HepG2 (cell line): Measurements from ENCODE around the gene SGF29. TPM values are rescaled to one million over a fixed set of nuclear protein-coding genes. Genes with fewer than 3 reads are reported as not detected.
A peak's percentile ranks its signal among the peaks of the same experiment; 100 is the strongest.

Experiments
- ATAC-seq: fragments of 200-7000 bp; cut with Tn5 transposase; 3 replicates; pipeline ENCODE4 v1.9.1; 2020; ENCODE audit warnings: mild to moderate bottlenecking, moderate library complexity
- BruUV-seq: library from RNA; stranded (reverse); fragments of 400-500 nt; replicated peaks from 2 replicates; lab custom pipeline; 2021; lab: Mats Ljungman, UMichigan
- CTCF ChIA-PET: fragments of 300-600 bp; formaldehyde crosslinking; extraction: SDS; loops from one replicate; lab custom pipeline; 2021; ENCODE audit warnings: low total read pairs, inconsistent platforms, low intra/inter-chr PET ratio; lab: Yijun Ruan, JAX
- POLR2A ChIA-PET: fragments of 350-600 bp; sonication (Branson Sonifier 250); formaldehyde crosslinking; loops from one replicate; lab custom pipeline; 2020; ENCODE audit warnings: antibody characterized with exemption, inconsistent platforms; lab: Yijun Ruan, JAX
- DNase-seq: peaks from one replicate; pipeline ENCODE4 v3.0.0-alpha.2; 2015; ENCODE audit warnings: low spot score
- FAIRE-seq: peaks from 3 replicates; lab custom pipeline; 2011; peaks lifted over from hg19 to GRCh38; lab: Jason Lieb, UNC
- H2AFZ ChIP-seq: one replicate; pipeline ENCODE4 v1.6.1; 2011; ENCODE audit warnings: low read length, inconsistent platforms
- H3K27ac ChIP-seq: fragments of 300-600 bp; 3 replicates; pipeline ENCODE4 v1.8.0; 2011; ENCODE audit warnings: mixed run types, mild to moderate bottlenecking, mixed read lengths, low read length, inconsistent platforms; ENCODE audit not compliant: insufficient read depth; ENCODE audit errors: extremely low read length
- H3K27me3 ChIP-seq, 2 experiments: fragments of 200-600 bp in 1 of 2; 2 replicates in 1 of 2; 3 replicates in 1 of 2; pipeline versions ENCODE4 v1.6.0 to v1.8.0; 2011; ENCODE audit warnings: low read length in 2 of 2, mild to moderate bottlenecking in 2 of 2, moderate library complexity in 2 of 2, inconsistent platforms in 1 of 2; ENCODE audit not compliant: insufficient read depth in 2 of 2, control insufficient read depth in 1 of 2
- H3K36me3 ChIP-seq, 2 experiments: fragments of 200-600 bp in 1 of 2; replicated peaks in 1 of 2; 2 replicates in 1 of 2; 3 replicates in 1 of 2; pipeline versions ENCODE4 v1.5.1 to v1.8.0; 2011; ENCODE audit warnings: low read length in 2 of 2, inconsistent platforms in 1 of 2; ENCODE audit not compliant: insufficient read depth in 2 of 2, control insufficient read depth in 1 of 2
- H3K4me1 ChIP-seq: 2 replicates; pipeline ENCODE4 v1.5.1; 2012; ENCODE audit warnings: low read length, inconsistent platforms; ENCODE audit not compliant: insufficient read depth
- H3K4me2 ChIP-seq: 2 replicates; pipeline ENCODE4 v1.6.0; 2011; ENCODE audit warnings: low read depth, low read length, inconsistent platforms
- H3K4me3 ChIP-seq, 3 experiments: fragments of 200-600 bp in 1 of 3; sonication (generic), shearing (Covaris generic) in 1 of 3; replicated peaks in 1 of 3; 2 replicates each; pipeline ENCODE4 v1.5.1; 2011 to 2016; ENCODE audit warnings: low read length in 3 of 3, inconsistent platforms in 2 of 3, low read depth in 2 of 3, mild to moderate bottlenecking in 2 of 3, control low read depth in 1 of 3, mixed read lengths in 1 of 3; ENCODE audit not compliant: insufficient read depth in 1 of 3
- H3K79me2 ChIP-seq: one replicate; pipeline ENCODE4 v1.6.1; 2011; ENCODE audit warnings: low read length, inconsistent platforms; ENCODE audit not compliant: insufficient read depth
- H3K9ac ChIP-seq: 2 replicates; pipeline ENCODE4 v1.6.0; 2011; ENCODE audit warnings: mild to moderate bottlenecking, low read depth, low read length, inconsistent platforms; ENCODE audit not compliant: insufficient read depth
- H3K9me3 ChIP-seq: 2 replicates; pipeline ENCODE4 v1.5.1; 2012; ENCODE audit warnings: mild to moderate bottlenecking, low read length
- H4K20me1 ChIP-seq: 2 replicates; pipeline ENCODE4 v1.6.0; 2011; ENCODE audit warnings: inconsistent platforms, mild to moderate bottlenecking, low read length, moderate library complexity; ENCODE audit not compliant: insufficient read depth
- BRCA1 ChIP-seq: sonication (generic); formaldehyde crosslinking; IDR thresholded peaks from 2 replicates; pipeline ENCODE4 v1.4.0; 2020; ENCODE audit warnings: missing genetic modification reagents
- CCDC6 ChIP-seq: sonication (generic); formaldehyde crosslinking; IDR thresholded peaks from 2 replicates; pipeline ENCODE4 v1.8.1; 2022; ENCODE audit warnings: mild to moderate bottlenecking, missing genetic modification reagents, moderate library complexity
- EHMT2 ChIP-seq: fragments of 200-600 bp; sonication (generic); IDR thresholded peaks from 2 replicates; pipeline ENCODE4 v1.7.0; 2017; ENCODE audit warnings: antibody characterized with exemption, low read depth, low read length, borderline replicate concordance
- HOXA5 ChIP-seq: sonication (generic); formaldehyde crosslinking; IDR thresholded peaks from 2 replicates; pipeline ENCODE4 v1.4.0; 2020; ENCODE audit warnings: missing genetic modification reagents
- MTF1 ChIP-seq: sonication (generic); formaldehyde crosslinking; IDR thresholded peaks from 2 replicates; pipeline ENCODE4 v1.5.0; 2020; ENCODE audit warnings: missing genetic modification reagents
- ZNF256 ChIP-seq: sonication (generic); formaldehyde crosslinking; conservative IDR thresholded peaks from 2 replicates; pipeline ENCODE4 v1.4.0; 2020; ENCODE audit warnings: missing genetic modification reagents
- ZNF383 ChIP-seq: sonication (generic); formaldehyde crosslinking; IDR thresholded peaks from 2 replicates; pipeline ENCODE4 v1.4.0; 2020; ENCODE audit warnings: missing genetic modification reagents, mild to moderate bottlenecking, borderline replicate concordance
- ZNF543 ChIP-seq: sonication (generic); formaldehyde crosslinking; IDR thresholded peaks from 2 replicates; pipeline ENCODE4 v1.4.0; 2020; ENCODE audit warnings: mild to moderate bottlenecking, missing genetic modification reagents
- ZNF710 ChIP-seq: sonication (generic); formaldehyde crosslinking; IDR thresholded peaks from 2 replicates; pipeline ENCODE4 v1.5.0; 2020; ENCODE audit warnings: mild to moderate bottlenecking, missing genetic modification reagents, borderline replicate concordance
- ZNF766 ChIP-seq: sonication (generic); formaldehyde crosslinking; IDR thresholded peaks from 2 replicates; pipeline ENCODE4 v1.5.0; 2020; ENCODE audit warnings: missing genetic modification reagents, borderline replicate concordance
- WGBS: methylation state at CpG from one replicate; pipeline ENCODE4 v1.1.6; 2017; ENCODE audit warnings: low lambda C conversion rate; 5-methylcytosine and 5-hydroxymethylcytosine counted together
- in situ Hi-C: cut with HindIII; loops from 2 replicates; pipeline ENCODE4 v1.10.0; 2017; ENCODE audit warnings: low pct_unique_long_range_greater_than_20kb; ENCODE audit not compliant: extremely low pct_ligation_motif_present
- intact Hi-C: fragments of 100-400 bp; cut with micrococcal nuclease; formaldehyde crosslinking; loops from one replicate; pipeline ENCODE4 v1.10.0; 2022; ENCODE audit not compliant: unreplicated experiment
- polyA plus RNA-seq, 8 experiments: library from polyadenylated mRNA; depleted of rRNA in 3 of 8; stranded (reverse) in 7 of 8; unstranded in 1 of 8; fragments of >200 nt; fragmentation: Illumina TruSeq in 4 of 8; extraction: Trizol in 4 of 8; gene quantifications; 2 replicates each; pipeline versions ENCODE4 v1.2.1 to v1.2.3, GENCODE V29; 2011 to 2016; ENCODE audit warnings: low read depth in 4 of 8, missing spikeins in 1 of 8, mixed read lengths in 1 of 8; ENCODE audit not compliant: insufficient read depth in 1 of 8
- total RNA-seq, 5 experiments: library from RNA; depleted of rRNA; stranded (reverse); fragments of >200 nt; fragmentation: Illumina TruSeq; extraction: Trizol; gene quantifications; 2 replicates each; pipeline ENCODE4 v1.2.3, GENCODE V29; 2016; ENCODE audit warnings: low read depth in 1 of 5

Gene SGF29
- total and polyA plus RNA-seq, 2 of the 13 experiments (the other 11 are each of a cell fraction or from before 2014, with no cell fraction given): 5.0 to 29.4 TPM

- TF ChIP-seq MTF1 (no peak), ZNF543 (CRISPR knock-in tag) (0 out of 2 replicates have a peak, but pooled peaks have one; percentile 5), ZNF710 (no peak), CCDC6 (CRISPR knock-in tag) (0 out of 2 replicates have a peak, but pooled peaks have one; percentile 34), BRCA1 (CRISPR knock-in tag) (0 out of 2 replicates have a peak, but pooled peaks have one; percentile 25), ZNF383 (no peak), ZNF766 (CRISPR knock-in tag) (0 out of 2 replicates have a peak, but pooled peaks have one; percentile 11), ZNF256 (CRISPR knock-in tag) (0 out of 2 replicates have a peak, but pooled peaks have one; percentile 15), HOXA5 (CRISPR knock-in tag) (0 out of 2 replicates have a peak, but pooled peaks have one; percentile 5), EHMT2 (0 out of 2 replicates have a peak, but pooled peaks have one; percentile 18)
- H3K79me2 ChIP-seq: peaks cover 12% of the 10 kb centered on the region
- no peak for FAIRE-seq
- 75% methylated on average over 3 of the region's 3 CpGs for WGBS
- H3K4me3 ChIP-seq: no peak overlapping the region
- BruUV-seq: no TSS peak
- no peak overlapping the region for H3K9ac ChIP-seq
- H3K9me3 ChIP-seq: no peaks in the 10 kb centered on the region
- ChIA-PET POLR2A (interaction anchor here (1.0 to 3.7 kb wide), 9 partner anchors 8 to 69 kb away, joined by 3 to 19 read pairs (median 7); partner anchors contain the start of genes CLN3, SGF29, SULT1A1 and SULT1A2), CTCF (no interaction called here)
- no peaks in the 10 kb centered on the region for H3K27me3 ChIP-seq
- no peak overlapping the region for H3K27ac ChIP-seq
- H3K4me2 ChIP-seq: no peak overlapping the region
- intact Hi-C loops: loop anchor here (10.0 kb wide), 1 partner anchor 74 kb away; the partner anchor contains the start of gene SULT1A1
- no peak for DNase-seq
- ATAC-seq: no peak
- peaks cover 0 to 3% of the 10 kb centered on the region in 2 experiments; a peak in 1 of 5 replicates for H3K36me3 ChIP-seq
- in situ Hi-C loops: no loop called here
- peaks cover 78% of the 10 kb centered on the region for H3K4me1 ChIP-seq
- H4K20me1 ChIP-seq: no peaks in the 10 kb centered on the region
- H2AFZ ChIP-seq: no peak overlapping the region
Observed at GRCh38 chr16:28540346-28540745, 13.4 kb upstream of the SGF29 start.
